PFSK-1 (cell line): ENCODE data around the gene C1orf122.

Source experiments
- POLR2AphosphoS5 ChIP-seq: IDR thresholded peaks from 2 replicates; pipeline ENCODE4 v1.6.1; 2012; ENCODE audit warnings: low read depth, mild to moderate bottlenecking, control low read depth, low read length, moderate library complexity
- TAF1 ChIP-seq: IDR thresholded peaks from 2 replicates; pipeline ENCODE4 v1.6.1; 2012; ENCODE audit warnings: low read length, control low read depth, borderline replicate concordance; ENCODE audit not compliant: insufficient read depth

- TF ChIP-seq TAF1 (no peak), POLR2AphosphoS5 (no peak)
Measured at GRCh38 chr1:37828410-37829074, 21.0 kb downstream of the C1orf122 start.
